ENCODE results near the gene GGT6.
A peak's percentile ranks its signal among the peaks of the same experiment; 100 is the strongest.

The GGT6 gene

GRCh38 chr17:4573669-4574068 lies 13.3 kb upstream of the GGT6 start:
- no peak for DNase-seq

GRCh38 chr17:4573115-4573514 lies 12.7 kb upstream of the GGT6 start:
- DNase-seq, result no peak

- no peak for DNase-seq
Measured at GRCh38 chr17:4572131-4572530, 11.8 kb upstream of the GGT6 start.

- DNase-seq, result no peak
Measured at GRCh38 chr17:4569591-4569990, 9.2 kb upstream of the GGT6 start.

GRCh38 chr17:4566785-4567184 lies 6.4 kb upstream of the GGT6 start:
- peak; percentile 53 for DNase-seq

DNA sequence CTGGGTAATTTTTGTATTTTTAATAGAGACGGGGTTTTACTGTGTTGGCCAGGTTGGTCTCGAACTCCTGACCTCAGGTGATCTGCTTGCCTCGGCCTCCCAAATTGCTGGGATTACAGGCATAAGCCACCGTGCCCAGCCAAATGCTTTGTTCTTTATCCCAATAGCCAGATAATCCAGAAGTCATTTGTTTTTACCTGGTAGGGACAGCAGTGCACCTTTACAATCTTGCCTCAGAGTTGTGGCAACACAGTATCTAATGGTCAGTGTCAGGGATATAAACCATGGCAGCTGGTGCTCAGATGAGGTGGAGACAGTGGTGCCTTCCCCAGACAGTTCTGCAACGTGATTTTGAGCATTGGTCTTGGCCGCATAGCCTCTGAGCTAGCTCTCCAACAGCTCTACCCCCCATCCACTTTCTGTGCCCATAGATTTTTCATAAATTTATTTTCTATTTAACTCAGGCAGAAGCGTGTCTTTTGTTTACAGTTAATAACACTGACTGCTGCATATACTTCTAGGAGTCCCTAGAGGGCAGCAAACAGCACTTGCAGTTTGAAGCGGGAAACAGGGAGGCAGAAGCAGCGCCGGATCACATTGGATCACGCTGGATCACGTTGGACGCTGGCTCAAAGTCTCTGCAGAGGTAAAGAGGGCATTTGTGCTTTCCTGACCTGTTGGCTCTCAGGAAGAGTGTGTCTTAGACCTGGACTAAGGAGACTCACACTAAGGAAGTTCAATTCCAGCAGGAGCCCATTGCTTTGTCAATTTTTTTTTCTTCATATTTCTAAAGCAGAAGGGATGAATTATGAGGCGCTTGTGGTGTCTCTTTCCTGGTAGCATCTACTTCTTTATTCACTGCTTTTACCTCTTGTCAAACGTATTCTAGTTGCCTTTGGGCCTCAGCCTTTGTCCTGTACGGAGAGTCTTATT lies 5.1 kb upstream of the GGT6 start:
- peak; percentile 60 for DNase-seq

- DNase-seq, result no peak
Measured at GRCh38 chr17:4562015-4562969, 1.9 kb upstream of the GGT6 start.

DNA sequence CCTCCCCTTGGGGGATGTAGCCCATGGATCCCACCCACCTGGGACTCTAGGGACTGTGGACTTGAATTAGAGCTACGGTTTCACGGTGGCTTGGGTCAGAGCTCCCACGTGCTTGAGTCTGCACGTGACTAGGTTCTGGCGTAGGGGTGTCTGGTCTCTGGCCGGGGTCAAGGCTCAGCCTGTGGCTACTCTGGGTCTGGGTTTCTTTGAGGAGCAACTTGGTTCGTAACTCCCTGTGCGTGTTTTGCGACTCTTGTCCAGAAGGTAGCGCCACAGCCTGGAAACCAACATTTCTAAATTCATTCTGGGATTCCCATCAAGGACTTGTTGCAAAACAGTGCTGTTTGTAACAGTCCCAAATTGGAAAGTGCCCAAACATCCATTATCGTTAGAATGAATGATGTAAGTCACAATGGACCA lies 470 bp upstream of the GGT6 start:
- no peak for DNase-seq

DNA sequence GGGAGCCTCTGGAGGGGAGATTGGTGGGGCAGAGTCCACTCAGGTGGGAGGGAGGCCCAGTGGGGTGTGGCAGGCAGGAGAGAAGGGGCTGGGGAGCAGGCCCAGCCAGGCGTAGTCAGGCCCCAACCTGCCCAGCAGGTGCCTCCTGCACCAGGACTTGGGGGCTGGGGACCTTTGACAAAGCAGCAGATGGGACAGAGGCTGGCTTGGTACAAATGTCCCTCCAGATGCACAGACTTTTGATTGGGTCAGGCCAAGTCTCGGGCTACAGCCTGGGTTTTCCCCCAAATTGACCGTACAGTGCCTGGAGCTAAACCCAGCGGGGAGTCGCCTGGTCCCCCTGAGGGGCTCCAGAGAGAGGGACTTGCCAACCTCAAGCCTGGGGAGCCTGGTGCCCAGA lies 411 bp downstream of the GGT6 start:
- no peak for DNase-seq

GRCh38 chr17:4559139-4559791 lies 1.1 kb downstream of the GGT6 start:
- no peak for DNase-seq

- no peak for DNase-seq
Measured at GRCh38 chr17:4558347-4558971, 1.9 kb downstream of the GGT6 start.

GRCh38 chr17:4557626-4558346 lies 2.6 kb downstream of the GGT6 start:
- no peak for DNase-seq

DNA sequence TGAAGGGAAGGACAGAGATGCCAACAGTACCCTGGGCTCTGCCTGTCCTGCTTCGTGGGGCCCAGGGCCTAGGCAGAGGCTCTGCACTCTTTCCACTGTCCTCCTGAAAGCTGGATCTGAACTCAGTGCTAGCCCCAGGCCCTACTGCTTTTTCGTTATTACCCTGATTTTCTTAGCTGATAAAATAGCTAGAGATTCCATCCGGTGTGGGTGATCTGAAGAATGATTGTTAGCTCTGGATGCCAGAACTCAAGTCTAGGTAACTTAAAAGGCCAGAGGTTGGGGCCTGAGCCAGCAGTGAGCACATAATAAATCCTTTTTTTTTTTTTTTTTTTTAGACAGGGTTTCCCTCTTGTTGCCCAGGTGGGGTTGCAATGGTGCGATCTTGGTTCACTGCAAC lies 3.4 kb downstream of the GGT6 start:
- DNase-seq, result no peak

- no peak for DNase-seq
Measured at GRCh38 chr17:4555873-4556759, 4.3 kb downstream of the GGT6 start.

- peak; percentile 91 for DNase-seq
Measured at GRCh38 chr17:4554997-4555799, 5.2 kb downstream of the GGT6 start, which contains the start of gene MYBBP1A. MYBBP1A (minus strand) TSS chr17:4555384; CDS start chr17:4555324, 60 bp downstream.

- no peak for DNase-seq
Measured at GRCh38 chr17:4554441-4554996, 5.9 kb downstream of the GGT6 start.

DNA sequence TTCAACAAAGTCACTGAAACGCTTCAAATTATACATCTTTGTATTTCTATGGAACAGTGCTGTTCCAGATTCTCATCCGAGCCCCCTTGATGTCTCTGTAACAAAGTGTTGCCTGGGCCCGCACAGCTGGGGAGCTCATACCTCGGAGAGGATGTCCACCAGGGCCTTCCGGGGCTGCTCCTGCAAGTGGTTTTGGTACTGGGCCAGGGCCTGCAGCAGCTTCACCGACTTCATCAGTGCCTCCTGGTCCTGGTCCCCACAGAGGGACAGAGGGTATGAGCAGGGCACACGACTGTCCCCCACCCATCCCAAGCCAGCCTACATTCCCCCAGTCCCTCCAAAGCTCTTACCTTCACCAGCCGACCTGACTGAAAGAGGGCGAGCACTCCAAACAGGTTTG lies 6.7 kb downstream of the GGT6 start:
- DNase-seq, result no peak

GRCh38 chr17:4551796-4552525 lies 8.4 kb downstream of the GGT6 start:
- no peak for DNase-seq

- no peak for DNase-seq
Measured at GRCh38 chr17:4551141-4551540, 9.2 kb downstream of the GGT6 start.

Measured in NCI-H1092 treated with DMSO at 0.1 percent for 48 hours (cell line).